Putamen (tissue), 1 donor: Measurements from ENCODE around the gene SHBG.
A peak's percentile ranks its signal among the peaks of the same experiment; 100 is the strongest.
"Not testable (repeated sequence)": the region's sequence is repeated elsewhere in the genome, so short reads cannot be mapped to it uniquely, and the experiment has no call there.

ENCODE experiments used
- DNase-seq: peaks from one replicate; pipeline ENCODE4 v3.0.0-alpha.2; 2016; ENCODE audit warnings: low spot score

Gene SHBG, protein sequence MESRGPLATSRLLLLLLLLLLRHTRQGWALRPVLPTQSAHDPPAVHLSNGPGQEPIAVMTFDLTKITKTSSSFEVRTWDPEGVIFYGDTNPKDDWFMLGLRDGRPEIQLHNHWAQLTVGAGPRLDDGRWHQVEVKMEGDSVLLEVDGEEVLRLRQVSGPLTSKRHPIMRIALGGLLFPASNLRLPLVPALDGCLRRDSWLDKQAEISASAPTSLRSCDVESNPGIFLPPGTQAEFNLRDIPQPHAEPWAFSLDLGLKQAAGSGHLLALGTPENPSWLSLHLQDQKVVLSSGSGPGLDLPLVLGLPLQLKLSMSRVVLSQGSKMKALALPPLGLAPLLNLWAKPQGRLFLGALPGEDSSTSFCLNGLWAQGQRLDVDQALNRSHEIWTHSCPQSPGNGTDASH

DNA sequence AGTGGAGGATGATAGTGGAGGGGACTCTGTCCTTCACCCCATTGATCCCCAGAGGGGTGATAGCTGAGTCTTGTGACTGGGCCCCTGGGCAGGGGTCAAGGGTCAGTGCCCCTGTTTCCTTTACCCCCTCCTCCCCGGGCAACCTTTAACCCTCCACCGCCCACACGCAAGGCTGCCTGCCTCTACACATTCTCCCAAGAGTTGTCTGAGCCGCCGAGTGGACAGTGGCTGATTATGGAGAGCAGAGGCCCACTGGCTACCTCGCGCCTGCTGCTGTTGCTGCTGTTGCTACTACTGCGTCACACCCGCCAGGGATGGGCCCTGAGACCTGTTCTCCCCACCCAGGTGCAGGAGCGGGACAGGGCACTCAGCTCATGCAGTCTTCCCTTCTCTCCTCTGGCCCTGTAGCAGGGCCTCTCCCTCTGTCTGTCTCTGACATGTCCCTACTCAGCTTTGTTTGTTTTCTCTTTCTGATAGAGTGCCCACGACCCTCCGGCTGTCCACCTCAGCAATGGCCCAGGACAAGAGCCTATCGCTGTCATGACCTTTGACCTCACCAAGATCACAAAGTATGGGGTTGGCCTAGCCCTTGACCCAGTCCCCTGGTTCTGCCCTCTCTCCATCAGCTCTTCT is at the start of gene SHBG:
SHBG (plus strand) TSS at position 197 of the 633 bp plus-strand sequence; CDS start at position 235, 38 bp downstream.
- DNase-seq, result no peak

GRCh38 chr17:7580604-7581575 is 49.0 kb upstream of the SHBG start:
- no peak for DNase-seq

GRCh38 chr17:7582396-7583252 is 47.3 kb upstream of the SHBG start:
- DNase-seq, result no peak

GRCh38 chr17:7583253-7584109 is 46.5 kb upstream of the SHBG start, which contains the start of gene MPDU1:
Gene MPDU1, plus strand, starts transcription at chr17:7583852. Its CDS starts 11 bp downstream, at chr17:7583863.
- DNase-seq, result peak; percentile 96

DNA sequence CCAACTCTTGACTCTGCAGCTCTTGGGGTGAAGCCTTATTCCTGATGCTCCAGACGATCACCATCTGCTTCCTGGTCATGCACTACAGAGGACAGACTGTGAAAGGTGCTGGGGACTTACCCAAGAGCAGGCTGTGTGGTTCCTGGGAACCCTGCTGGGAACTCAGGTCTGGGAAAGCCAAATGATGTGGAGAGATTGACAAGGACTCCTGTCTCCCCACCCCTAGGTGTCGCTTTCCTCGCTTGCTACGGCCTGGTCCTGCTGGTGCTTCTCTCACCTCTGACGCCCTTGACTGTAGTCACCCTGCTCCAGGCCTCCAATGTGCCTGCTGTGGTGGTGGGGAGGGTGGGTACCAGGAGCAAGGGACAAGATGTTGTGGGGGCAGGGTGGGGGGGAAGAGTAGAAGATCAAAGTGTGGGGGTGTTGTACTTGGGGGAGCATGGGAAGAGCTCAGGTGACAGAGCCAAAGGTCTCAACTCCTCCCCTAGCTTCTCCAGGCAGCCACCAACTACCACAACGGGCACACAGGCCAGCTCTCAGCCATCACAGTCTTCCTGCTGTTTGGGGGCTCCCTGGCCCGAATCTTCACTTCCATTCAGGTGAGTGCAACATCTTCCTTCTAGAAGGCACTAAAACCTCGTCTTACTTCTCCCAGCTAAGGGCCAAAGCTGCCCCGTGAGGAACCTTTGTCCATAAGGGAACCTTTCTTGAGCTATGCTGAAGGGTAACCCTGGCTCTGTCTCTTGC is 43.1 kb upstream of the SHBG start:
- DNase-seq, result no peak

GRCh38 chr17:7587420-7588151 is 42.3 kb upstream of the SHBG start:
- no peak for DNase-seq

- no peak for DNase-seq
These were observed 41.3 kb upstream of the SHBG start for GRCh38 chr17:7588553-7589203.

DNA sequence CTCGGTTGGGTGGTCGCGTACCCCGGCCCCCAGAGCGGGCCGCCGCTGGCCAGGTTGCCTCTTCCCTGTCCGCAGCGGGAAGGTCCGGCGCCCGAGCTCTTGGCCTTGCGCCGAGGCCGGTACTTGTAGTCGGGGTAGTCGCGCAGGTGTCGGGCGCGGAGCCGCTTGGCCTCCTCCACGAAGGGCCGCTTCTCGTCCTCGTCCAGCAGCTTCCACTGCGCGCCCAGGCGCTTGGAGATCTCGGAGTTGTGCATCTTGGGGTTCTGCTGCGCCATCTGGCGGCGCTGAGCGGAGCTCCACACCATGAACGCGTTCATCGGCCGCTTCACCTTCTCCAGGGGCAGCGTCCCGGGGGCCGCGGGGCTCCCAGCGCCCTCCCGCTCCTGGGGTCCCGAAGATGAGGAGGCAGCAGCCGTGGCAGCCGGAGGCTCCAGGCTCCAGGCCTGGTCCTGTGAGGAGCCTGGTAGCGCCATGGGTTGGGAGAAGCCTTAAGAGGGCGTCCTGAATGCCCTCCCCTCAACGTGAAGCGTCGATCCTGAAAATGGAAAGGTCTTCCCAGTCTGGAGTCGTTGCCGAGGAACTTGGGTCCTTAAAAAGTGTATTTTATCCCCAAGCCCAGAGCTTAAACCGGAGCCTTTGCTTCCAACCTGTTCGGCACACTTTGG is 40.6 kb upstream of the SHBG start:
- peak; percentile 81 for DNase-seq

- DNase-seq, result no peak
These were observed 39.8 kb upstream of the SHBG start, which contains the start of gene SOX15 for GRCh38 chr17:7589891-7590691. Gene SOX15, minus strand, starts transcription at chr17:7590094. Its CDS starts 418 bp downstream, at chr17:7589676.

DNA sequence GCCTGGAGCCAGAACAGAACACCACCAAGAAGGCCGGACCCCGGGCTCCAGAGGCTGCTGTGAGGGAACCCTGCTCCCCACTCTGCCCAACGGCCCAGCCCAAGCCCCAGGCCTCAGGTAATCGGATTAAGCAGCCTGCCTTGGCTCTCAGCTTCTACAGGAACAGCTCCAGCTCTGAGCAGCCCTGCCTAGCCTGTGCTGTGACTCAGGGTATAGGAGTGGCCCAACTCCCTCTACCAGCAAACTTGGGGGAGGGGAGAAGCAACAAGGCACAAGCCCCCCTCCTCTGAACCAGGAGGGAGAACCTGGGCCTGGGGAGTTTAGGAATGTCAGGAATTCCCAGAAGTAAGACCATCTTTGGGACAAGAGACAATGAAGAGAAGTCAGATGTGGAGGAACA is 39.2 kb upstream of the SHBG start:
- DNase-seq, result no peak

DNA sequence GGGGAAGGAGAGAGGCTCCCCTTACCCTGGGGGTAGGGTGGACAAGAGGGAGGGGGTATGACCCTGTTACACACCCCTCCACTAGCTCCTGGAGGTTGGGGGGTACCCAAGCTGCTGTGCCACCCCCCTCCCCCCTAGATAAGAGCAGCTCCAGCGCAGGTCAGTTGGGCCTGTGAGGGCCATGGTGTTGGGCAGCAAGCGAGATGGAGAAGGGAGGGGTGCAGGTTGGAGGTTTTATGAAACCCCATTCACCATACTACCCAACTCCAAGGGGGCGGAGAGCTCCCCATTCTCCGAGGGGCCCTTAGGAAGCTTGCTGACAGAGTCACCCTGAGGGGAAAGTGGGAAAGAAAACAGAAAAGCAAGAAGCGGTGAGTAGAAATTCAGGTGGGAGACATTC is 38.3 kb upstream of the SHBG start:
- no peak for DNase-seq

DNA sequence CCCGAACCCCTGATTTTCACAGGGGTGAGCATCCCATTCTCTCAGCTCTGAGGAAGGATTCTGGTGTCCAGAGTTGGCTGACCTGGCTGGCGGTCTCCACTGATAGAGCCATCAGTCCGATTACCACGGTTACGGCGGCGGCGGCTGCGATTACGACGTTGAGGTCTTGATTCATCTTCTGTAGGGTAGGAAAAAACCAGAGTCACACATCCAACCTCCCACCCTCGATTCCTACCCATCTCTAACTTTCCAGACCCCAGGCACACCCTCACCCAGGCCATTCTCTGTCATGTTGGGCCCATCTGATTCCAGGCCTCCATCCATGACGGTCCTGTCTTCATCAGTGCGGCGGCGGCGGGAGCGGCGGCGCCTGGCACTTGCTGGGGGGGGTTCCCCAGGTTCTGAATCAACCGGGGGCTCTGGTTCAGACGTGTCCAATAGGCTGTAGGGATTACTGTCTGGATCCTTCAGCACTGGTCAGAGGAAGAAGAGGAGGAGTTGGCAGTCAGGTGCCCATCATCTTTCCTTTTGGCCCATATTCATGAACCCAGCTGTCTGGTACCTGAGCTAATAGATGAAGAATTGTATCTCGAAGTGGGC is 37.4 kb upstream of the SHBG start:
- DNase-seq, result no peak

DNA sequence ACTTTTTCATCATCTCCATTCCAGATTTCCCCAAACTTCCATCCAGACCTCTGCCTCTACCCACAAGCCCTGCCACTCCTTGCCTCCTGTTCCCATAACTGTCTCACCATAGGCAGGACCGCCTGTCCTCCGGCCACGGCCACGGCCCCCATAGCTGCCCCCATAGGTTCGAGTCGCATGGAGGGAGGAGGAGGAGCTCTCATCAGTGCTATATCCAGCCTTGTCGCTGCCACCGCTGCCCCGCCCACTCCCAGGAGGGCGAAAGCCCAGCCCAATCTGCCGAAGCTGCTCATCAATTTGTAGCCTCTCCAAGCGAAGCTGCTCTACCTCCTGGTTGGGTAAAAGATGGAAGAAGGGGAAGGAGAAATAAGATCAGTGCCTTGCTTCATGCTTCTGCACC is 36.6 kb upstream of the SHBG start:
- no peak for DNase-seq

GRCh38 chr17:7597561-7597960 is 32.4 kb upstream of the SHBG start:
- DNase-seq, result not testable (repeated sequence)

DNA sequence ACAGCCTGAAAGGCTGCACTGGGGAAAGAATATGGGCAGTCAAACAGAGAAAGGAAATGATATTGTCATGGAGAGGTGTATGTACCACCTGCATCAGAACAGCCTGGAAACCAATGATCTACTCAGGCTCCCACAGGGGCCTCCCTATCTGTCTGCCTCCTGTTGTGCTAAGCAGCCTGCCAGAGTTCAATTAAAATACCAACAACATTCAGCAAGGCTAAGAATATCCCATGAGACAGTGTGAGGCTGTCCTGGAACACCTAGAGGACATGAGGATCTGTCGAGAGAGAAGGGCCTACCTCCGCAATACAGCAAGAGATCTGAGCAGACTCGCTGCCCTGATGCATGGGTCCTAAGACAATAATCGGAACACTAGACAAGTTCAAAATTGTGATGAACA is 23.7 kb upstream of the SHBG start:
- DNase-seq, result no peak

DNA sequence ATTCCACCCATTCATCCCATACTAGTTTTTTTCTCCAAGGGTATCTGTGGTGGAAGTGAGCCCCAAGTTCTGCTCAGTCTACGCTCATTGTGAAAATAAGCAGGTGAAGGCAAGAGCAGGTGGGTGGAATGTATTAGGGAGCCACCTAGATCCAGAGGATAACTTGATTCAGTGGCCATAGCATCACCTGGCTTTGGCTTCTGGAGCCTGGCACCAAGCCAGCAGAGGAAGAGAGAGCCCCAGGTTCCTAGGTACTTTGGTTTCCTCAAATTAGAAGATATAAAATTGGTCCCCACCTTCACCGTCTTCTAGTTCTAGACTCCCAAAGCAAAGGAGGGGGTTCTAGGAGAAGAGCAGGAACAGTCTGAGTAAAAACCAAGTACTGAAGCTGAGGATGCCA is 19.3 kb upstream of the SHBG start:
- no peak for DNase-seq
